Ectodermal cell (in vitro differentiated cells): Measurements from ENCODE around the gene STX8.
"Not testable (repeated sequence)": the region's sequence is repeated elsewhere in the genome, so short reads cannot be mapped to it uniquely, and the experiment has no call there.

Experiments used
- H3K27ac ChIP-seq: 2 replicates; pipeline ENCODE4 v1.7.0; 2013; ENCODE audit warnings: mild to moderate bottlenecking, low read depth, low read length; ENCODE audit not compliant: insufficient read depth, poor library complexity, severe bottlenecking
- H3K27me3 ChIP-seq: 2 replicates; pipeline ENCODE4 v1.7.0; 2013; ENCODE audit warnings: mild to moderate bottlenecking, low read length; ENCODE audit not compliant: insufficient read depth, control insufficient read depth, poor library complexity, severe bottlenecking
- H3K36me3 ChIP-seq: one replicate; pipeline ENCODE4 v1.7.0; 2013; ENCODE audit warnings: low read length; ENCODE audit not compliant: control insufficient read depth, insufficient read depth
- H3K4me1 ChIP-seq: one replicate; pipeline ENCODE4 v1.7.0; 2013; ENCODE audit warnings: low read length; ENCODE audit not compliant: control insufficient read depth, insufficient read depth
- H3K4me3 ChIP-seq: 2 replicates; pipeline ENCODE4 v1.7.0; 2013; ENCODE audit warnings: low read depth, low read length, control low read depth; ENCODE audit not compliant: insufficient read depth
- H3K9me3 ChIP-seq: 2 replicates; pipeline ENCODE4 v1.7.0; 2013; ENCODE audit warnings: mild to moderate bottlenecking, low read length, moderate library complexity; ENCODE audit not compliant: control insufficient read depth
- WGBS, 2 experiments: methylation state at CpG; one replicate each; pipeline ENCODE4 v1.1.7; 2013; ENCODE audit warnings: missing lambda C conversion rate in 2 of 2; 5-methylcytosine and 5-hydroxymethylcytosine counted together

The STX8 gene

DNA sequence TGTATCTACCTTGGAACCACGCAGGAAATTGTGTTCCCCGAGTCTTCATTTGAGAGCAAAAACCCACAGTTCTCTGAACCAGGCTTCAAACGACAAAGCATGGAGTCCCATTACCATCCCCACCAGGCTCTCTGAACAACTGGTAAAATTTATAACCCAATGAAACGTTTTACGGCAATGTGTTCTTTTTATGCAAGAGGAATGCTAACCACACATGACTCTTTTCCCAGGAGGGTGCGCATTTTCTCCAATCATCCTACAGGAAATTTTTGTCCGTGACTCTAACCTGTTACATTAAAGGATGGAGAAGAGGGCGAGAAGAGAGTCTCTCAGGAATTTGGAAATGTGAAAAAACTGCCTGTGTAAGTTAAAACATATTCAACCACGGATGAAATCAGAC, 17.8 kb downstream of the STX8 start:
- Histone ChIP-seq H3K4me1 (no peaks in the 10 kb centered on the region), H3K36me3 (no peaks in the 10 kb centered on the region), H3K4me3 (no peak overlapping the region), H3K27ac (no peak overlapping the region), H3K27me3 (no peaks in the 10 kb centered on the region), H3K9me3 (no peaks in the 10 kb centered on the region)
- WGBS, 2 experiments, result 94 to 96% methylated on average over 8 to 9 of the region's 9 CpGs

DNA sequence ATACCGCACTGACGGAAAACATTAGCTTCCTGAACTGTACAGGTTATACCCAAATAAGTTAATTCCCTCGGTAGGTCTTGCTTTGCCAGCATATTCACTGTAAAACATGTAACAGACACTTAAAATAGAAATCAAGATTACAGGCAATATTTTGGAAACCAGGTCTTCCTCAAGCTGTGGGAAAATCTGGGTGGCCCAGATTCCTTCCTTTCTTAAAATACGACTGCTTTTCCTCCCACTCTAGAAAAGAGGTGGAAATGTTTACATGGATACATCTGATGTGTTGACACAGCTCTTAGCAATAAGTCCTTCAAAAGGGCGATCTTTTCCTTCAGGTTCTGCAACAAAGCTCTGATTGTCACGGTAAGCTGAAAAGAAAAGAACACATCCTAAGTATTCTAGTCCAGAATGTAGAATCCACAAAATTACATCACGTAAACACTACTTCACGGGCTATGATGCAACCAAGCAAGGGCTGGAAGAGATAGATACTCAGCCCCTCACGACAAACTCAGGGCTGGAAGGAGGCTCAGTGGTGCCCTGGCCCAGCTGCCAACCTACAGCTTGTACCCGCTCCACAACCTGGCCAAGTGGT, 18.4 kb downstream of the STX8 start:
- Histone ChIP-seq H3K27ac (no peak overlapping the region), H3K27me3 (no peaks in the 10 kb centered on the region), H3K36me3 (no peaks in the 10 kb centered on the region), H3K4me3 (no peak overlapping the region), H3K4me1 (no peaks in the 10 kb centered on the region), H3K9me3 (no peaks in the 10 kb centered on the region)
- WGBS, 2 experiments, result 94 to 96% methylated on average over 10 of the region's 10 CpGs

DNA sequence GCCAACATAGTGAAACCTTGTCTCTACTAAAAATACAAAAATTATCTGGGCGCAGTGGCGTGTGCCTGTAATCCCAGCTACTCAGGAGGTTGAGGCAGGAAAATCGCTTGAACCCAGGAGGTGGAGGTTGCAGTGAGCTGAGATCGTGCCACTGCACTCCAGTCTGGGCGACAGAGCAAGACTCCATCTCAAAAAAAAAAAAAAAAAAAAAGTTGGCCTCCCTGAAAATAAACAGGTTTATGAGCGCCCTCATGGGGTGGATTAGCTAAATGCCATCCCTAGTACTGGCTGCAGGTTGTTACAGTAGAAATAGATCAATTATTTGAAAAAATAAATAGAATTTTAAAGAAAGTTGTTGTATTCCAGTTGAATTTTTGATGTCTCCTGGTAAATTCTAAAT, 20.9 kb downstream of the STX8 start:
- H3K9me3 ChIP-seq, H3K36me3 ChIP-seq, H3K4me3 ChIP-seq, H3K27ac ChIP-seq, H3K4me1 ChIP-seq, H3K27me3 ChIP-seq: not testable (repeated sequence)
- WGBS, 2 experiments, result 61 to 72% methylated on average over 5 to 6 of the region's 6 CpGs

DNA sequence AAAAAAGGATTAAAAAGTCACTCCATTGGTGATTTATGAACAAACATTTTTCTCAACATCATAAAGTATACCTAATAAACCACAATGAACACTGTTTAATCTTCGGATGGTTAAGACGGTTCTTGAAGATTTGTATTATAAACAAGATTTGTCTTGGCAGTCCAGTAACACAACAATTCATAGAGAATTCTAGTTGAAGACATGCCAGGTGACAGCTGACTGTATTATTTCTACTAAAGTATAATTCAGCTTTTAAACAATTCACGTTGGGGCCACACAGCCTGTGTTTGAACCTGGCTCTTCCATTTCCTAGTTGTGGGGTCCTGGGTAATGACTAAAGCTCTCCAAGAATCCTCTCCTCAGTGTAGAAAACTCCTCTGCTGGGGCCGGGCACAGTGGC, 22.0 kb downstream of the STX8 start:
- 89 to 96% methylated on average over 4 of the region's 4 CpGs for WGBS, 2 experiments
- H3K27me3 ChIP-seq, result no peaks in the 10 kb centered on the region
- H3K36me3 ChIP-seq, result no peaks in the 10 kb centered on the region
- H3K4me3 ChIP-seq, result no peak overlapping the region
- H3K9me3 ChIP-seq, result no peaks in the 10 kb centered on the region
- no peaks in the 10 kb centered on the region for H3K4me1 ChIP-seq
- H3K27ac ChIP-seq, result no peak overlapping the region

DNA sequence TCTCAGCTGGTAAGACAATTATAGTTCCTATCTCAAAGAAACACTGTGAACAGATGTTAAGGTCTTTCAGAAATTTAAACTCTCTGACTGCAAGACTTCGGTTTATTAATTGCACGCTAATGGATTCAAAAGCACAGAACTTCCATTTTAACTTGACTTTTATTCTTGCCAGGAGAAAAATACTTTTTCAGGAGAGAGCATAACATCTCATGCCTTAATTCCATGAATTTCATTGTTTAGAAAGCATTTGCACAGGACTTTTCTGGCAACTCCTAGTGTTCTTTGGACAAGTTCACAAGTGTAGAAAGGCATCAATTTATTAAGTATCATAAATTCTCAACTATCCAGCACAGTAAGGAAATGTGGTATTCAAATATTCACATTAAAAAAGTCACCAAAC, 22.4 kb downstream of the STX8 start:
- H3K27ac ChIP-seq, result no peak overlapping the region
- whole genome bisulfite sequencing, 2 experiments, result 96 to 100% methylated on average over 2 of the region's 2 CpGs
- H3K36me3 ChIP-seq, result no peaks in the 10 kb centered on the region
- H3K4me1 ChIP-seq, result no peaks in the 10 kb centered on the region
- H3K27me3 ChIP-seq, result no peaks in the 10 kb centered on the region
- H3K4me3 ChIP-seq, result no peak overlapping the region
- no peaks in the 10 kb centered on the region for H3K9me3 ChIP-seq

DNA sequence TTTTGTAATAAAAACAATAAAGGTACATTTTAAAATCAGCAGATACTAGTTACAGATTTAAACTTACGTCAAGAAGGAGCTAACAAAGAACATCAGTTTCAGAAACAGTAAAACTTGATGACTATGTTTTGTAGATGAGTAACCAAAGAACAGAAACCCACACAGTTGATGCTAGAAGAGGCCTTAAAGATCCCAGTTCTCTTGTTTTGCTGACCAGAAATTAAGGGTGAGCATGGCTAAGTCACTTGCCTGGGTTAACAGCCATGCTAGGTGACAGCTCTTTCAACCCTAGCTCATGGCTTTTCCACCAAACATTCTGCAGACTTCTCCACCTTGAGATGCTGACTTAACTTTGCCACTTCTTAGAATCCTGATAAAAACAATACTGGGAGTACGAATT, 26.4 kb downstream of the STX8 start:
- no peak overlapping the region for H3K4me3 ChIP-seq
- H3K27me3 ChIP-seq, result no peaks in the 10 kb centered on the region
- no peak overlapping the region for H3K27ac ChIP-seq
- 98 to 100% methylated on average over 1 to 2 of the region's 2 CpGs for WGBS, 2 experiments
- no peaks in the 10 kb centered on the region for H3K36me3 ChIP-seq
- H3K9me3 ChIP-seq, result no peaks in the 10 kb centered on the region
- H3K4me1 ChIP-seq, result no peaks in the 10 kb centered on the region

DNA sequence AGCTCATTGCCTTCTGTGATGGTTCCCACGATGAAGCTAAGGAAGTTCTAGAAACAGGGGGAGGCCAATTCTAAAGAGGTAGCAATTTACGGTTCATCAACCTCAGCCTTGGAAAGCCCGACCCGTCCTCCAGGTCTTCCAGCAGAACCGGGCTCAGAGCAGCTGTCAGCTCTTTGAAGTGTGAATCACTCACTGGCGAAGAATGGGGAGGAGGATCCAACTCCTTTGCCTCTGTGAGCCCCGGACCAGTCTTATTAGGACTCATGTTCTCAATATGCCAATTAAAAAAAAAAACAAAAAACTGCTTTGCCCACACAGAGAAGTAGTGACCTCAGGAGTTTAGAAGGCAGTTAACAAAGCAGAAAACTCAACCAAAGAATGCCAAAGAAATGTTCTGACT, 31.4 kb downstream of the STX8 start:
- Histone ChIP-seq H3K4me1 (no peaks in the 10 kb centered on the region), H3K4me3 (no peak overlapping the region), H3K9me3 (no peaks in the 10 kb centered on the region), H3K27me3 (no peaks in the 10 kb centered on the region), H3K27ac (no peak overlapping the region), H3K36me3 (no peaks in the 10 kb centered on the region)
- 73 to 75% methylated on average over 7 of the region's 7 CpGs for WGBS, 2 experiments

DNA sequence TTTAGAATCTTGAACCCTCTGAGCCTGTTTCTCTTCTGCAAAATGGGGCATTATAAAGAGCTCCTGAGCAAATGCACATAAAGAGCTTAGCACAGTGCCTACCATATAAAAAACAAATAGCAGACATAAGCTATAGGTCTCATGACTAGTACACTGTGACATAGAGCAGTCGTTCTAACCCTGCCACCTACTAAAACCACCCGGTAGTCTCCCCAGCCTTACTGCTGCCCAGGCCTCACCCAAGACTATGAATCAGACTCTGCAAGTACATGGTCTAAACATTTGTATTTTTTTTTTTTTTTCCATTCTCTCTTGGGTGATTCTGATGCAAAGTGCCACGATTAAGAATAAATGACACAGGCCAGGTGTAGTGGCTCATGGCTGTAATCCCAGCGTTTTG, 33.9 kb downstream of the STX8 start:
- 91 to 92% methylated on average over 4 of the region's 4 CpGs for WGBS, 2 experiments
- Histone ChIP-seq H3K36me3 (no peaks in the 10 kb centered on the region), H3K27ac (no peak overlapping the region), H3K4me3 (no peak overlapping the region), H3K9me3 (no peaks in the 10 kb centered on the region), H3K27me3 (no peaks in the 10 kb centered on the region), H3K4me1 (no peaks in the 10 kb centered on the region)

DNA sequence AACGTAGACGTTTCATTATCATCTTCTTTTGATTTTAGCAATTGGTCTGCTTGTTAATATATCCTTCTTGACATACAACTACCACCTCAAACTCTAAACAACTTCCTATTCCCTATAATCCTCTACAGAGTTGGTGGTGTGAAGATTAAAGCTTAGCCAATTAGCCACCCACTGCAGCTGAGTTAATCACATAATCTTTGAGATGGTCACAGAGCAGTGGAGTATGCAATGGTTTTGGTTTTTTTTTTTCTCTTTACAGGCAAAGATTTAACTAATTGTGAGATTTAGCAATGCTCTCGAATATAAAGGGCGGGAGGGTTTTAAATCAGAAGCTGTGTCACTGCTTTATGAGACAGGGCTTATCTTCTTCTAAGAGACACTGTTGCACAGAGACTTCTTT, 37.0 kb downstream of the STX8 start:
- 80 to 88% methylated on average over 4 of the region's 4 CpGs for WGBS, 2 experiments

DNA sequence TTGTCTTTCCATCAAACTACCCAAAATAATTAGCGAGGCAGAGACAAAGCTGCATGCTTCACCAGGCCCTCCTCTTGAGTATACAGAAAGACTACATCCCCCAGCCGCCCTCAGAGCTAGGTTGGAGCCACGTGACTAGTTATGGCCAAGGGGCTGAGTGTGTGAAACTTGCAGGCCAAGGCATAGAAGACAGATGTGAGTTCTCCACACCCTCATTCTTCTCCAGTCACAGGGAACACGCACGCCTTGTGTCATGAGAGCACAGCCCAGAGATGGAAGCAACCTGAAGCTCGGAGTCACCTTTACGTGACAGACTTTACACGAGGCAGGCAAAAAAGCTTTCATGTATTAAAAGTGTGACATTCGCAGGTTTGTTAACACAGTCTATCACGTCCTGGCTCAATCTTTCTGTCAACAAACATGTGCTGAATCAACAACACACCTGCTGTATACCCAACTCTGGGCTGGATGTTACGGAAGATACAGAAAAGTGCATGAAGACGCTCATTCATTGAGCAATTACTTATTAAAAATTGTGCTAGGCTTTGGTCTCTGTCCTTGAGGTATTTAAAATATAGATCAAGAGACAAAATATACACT, 38.3 kb downstream of the STX8 start:
- WGBS, 2 experiments, result 91 to 95% methylated on average over 11 to 12 of the region's 12 CpGs
- H3K4me3 ChIP-seq, result no peak overlapping the region
- no peaks in the 10 kb centered on the region for H3K36me3 ChIP-seq
- no peaks in the 10 kb centered on the region for H3K27me3 ChIP-seq
- H3K9me3 ChIP-seq, result no peaks in the 10 kb centered on the region
- no peaks in the 10 kb centered on the region for H3K4me1 ChIP-seq
- no peak overlapping the region for H3K27ac ChIP-seq

More for the DNA sequence above, 37.0 kb downstream of the STX8 start:
- H3K4me1 ChIP-seq, result no peaks in the 10 kb centered on the region
- no peak overlapping the region for H3K4me3 ChIP-seq
- H3K9me3 ChIP-seq, result no peaks in the 10 kb centered on the region
- no peaks in the 10 kb centered on the region for H3K36me3 ChIP-seq
- H3K27me3 ChIP-seq, result no peaks in the 10 kb centered on the region
- no peak overlapping the region for H3K27ac ChIP-seq

DNA sequence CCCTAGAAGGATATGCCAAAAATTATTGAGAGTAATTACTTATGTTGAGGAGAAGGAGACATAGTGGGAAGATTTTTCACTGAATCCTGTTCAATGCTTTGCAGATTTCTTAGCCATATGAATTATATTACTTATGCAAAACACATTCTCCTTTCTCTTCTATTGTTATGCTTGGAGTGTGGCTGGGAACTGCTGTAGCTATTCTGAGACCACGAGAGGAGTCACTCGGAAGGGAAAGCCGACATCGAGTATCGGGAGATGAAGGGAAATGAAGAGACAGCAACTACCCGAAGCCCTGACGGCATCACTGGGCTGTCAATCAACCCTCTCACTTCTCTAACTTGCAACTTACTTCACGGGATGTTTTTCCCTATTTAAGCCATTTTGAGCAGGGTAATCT, 39.6 kb downstream of the STX8 start:
- H3K4me3 ChIP-seq, result no peak overlapping the region
- WGBS, 2 experiments, result 85 to 88% methylated on average over 7 to 8 of the region's 8 CpGs
- no peaks in the 10 kb centered on the region for H3K27me3 ChIP-seq
- no peaks in the 10 kb centered on the region for H3K9me3 ChIP-seq
- no peaks in the 10 kb centered on the region for H3K4me1 ChIP-seq
- H3K36me3 ChIP-seq, result no peaks in the 10 kb centered on the region
- H3K27ac ChIP-seq, result no peak overlapping the region
